HL-60 (cell line): Measurements from ENCODE around the gene EBF4.

Experiments
- DNase-seq, 2 experiments: peaks; one replicate each; pipeline ENCODE4 v3.0.0-alpha.2; 2010 to 2020; ENCODE audit warnings: low read depth in 1 of 2, low spot score in 1 of 2
- H3K27ac ChIP-seq: fragments of 250-450 bp; sonication (Bioruptor Pico); replicated peaks from 2 replicates; pipeline ENCODE4 v1.5.1; 2020; ENCODE audit warnings: mild to moderate bottlenecking, moderate library complexity
- H3K27me3 ChIP-seq: fragments of 250-450 bp; sonication (Bioruptor Pico); 2 replicates; pipeline ENCODE4 v1.5.1; 2021; ENCODE audit warnings: mild to moderate bottlenecking, moderate library complexity; ENCODE audit not compliant: insufficient read depth, poor library complexity, severe bottlenecking
- H3K4me3 ChIP-seq: replicated peaks from 2 replicates; pipeline ENCODE4 v1.5.1; 2011; ENCODE audit warnings: mild to moderate bottlenecking, control low read depth, low read length; ENCODE audit not compliant: insufficient read depth
- GABPA ChIP-seq: IDR thresholded peaks from 2 replicates; pipeline ENCODE4 v1.6.1; 2012; ENCODE audit warnings: low read depth
- POLR2AphosphoS5 ChIP-seq: IDR thresholded peaks from 2 replicates; pipeline ENCODE4 v1.6.1; 2012; ENCODE audit warnings: low read depth
- SPI1 ChIP-seq: IDR thresholded peaks from 2 replicates; pipeline ENCODE4 v1.6.1; 2012; ENCODE audit warnings: low read depth, mild to moderate bottlenecking, borderline replicate concordance
- TF ChIP-seq, protein P1 (sequence below): IDR thresholded peaks from 2 replicates; pipeline ENCODE4 v1.6.1; 2012; ENCODE audit warnings: low read depth; ENCODE audit not compliant: insufficient replicate concordance
- TF ChIP-seq, protein P2 (sequence below): IDR thresholded peaks from one replicate; pipeline ENCODE4 v1.5.1; 2011; ENCODE audit warnings: low read length, control low read depth, inconsistent platforms; ENCODE audit not compliant: insufficient read depth

The EBF4 gene

DNA sequence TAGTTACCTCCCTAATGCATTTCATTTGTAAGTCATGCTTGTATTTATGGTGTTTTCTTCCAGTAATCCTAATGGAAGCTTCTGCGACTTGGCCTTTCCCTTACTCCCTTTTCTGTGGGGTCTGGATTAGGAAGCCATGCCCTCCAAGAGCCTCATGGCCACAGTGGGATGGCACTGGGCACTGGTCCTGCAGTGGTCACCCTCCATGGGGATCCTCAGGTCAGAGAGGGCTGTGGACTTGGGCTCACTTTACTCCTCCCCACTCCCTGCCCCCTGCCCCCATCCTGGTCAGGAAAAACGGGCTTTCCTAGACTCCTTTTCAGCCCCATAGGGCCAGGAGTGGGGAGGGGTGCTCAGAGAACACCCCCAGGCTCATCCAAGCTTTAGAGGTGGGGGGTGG lies 49.9 kb downstream of the EBF4 start:
- no peak overlapping the region for H3K4me3 ChIP-seq
- TF ChIP-seq SPI1, result no peak
- TF ChIP-seq GABPA, result no peak
- TF ChIP-seq, protein P1, sequence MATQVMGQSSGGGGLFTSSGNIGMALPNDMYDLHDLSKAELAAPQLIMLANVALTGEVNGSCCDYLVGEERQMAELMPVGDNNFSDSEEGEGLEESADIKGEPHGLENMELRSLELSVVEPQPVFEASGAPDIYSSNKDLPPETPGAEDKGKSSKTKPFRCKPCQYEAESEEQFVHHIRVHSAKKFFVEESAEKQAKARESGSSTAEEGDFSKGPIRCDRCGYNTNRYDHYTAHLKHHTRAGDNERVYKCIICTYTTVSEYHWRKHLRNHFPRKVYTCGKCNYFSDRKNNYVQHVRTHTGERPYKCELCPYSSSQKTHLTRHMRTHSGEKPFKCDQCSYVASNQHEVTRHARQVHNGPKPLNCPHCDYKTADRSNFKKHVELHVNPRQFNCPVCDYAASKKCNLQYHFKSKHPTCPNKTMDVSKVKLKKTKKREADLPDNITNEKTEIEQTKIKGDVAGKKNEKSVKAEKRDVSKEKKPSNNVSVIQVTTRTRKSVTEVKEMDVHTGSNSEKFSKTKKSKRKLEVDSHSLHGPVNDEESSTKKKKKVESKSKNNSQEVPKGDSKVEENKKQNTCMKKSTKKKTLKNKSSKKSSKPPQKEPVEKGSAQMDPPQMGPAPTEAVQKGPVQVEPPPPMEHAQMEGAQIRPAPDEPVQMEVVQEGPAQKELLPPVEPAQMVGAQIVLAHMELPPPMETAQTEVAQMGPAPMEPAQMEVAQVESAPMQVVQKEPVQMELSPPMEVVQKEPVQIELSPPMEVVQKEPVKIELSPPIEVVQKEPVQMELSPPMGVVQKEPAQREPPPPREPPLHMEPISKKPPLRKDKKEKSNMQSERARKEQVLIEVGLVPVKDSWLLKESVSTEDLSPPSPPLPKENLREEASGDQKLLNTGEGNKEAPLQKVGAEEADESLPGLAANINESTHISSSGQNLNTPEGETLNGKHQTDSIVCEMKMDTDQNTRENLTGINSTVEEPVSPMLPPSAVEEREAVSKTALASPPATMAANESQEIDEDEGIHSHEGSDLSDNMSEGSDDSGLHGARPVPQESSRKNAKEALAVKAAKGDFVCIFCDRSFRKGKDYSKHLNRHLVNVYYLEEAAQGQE, result no peak
- no peak overlapping the region for H3K27ac ChIP-seq
- H3K27me3 ChIP-seq, result peaks cover 11% of the 10 kb centered on the region
- no peak for DNase-seq

DNA sequence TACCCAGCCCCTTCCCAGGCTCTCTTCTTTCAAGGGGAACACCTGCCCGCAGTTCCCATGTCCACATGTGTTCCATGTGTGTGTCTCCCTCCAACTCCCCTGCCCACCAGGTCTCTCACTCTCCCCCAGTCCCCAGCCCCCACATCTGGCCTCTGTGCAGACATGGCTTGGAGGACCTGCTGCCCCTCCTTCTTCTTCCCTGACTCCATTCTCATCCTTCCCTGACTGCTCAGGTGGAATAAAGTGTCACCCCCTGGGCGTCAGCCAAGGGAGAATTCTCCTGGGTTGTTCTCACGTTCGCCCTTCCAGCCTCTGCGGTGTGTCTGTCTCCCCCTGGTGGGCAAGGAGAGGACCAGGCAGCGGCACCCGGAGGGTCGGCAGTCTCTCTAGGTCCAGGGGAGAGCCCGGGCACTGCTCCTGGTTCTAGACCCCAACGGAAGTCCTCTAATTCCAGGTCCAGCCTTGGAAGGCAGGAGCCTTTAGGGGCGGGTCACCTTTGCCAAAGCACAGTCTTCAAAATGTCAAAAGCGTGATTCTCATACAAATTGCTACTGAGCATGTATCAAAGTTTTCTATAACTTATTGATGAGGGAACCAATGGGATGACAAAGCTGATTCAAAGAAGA lies 50.5 kb downstream of the EBF4 start:
- H3K27ac ChIP-seq, result no peak overlapping the region
- TF ChIP-seq POLR2AphosphoS5, result no peak
- no peak for TF ChIP-seq SPI1
- TF ChIP-seq, protein P1, result no peak
- no peak for TF ChIP-seq GABPA
- TF ChIP-seq, protein P2, sequence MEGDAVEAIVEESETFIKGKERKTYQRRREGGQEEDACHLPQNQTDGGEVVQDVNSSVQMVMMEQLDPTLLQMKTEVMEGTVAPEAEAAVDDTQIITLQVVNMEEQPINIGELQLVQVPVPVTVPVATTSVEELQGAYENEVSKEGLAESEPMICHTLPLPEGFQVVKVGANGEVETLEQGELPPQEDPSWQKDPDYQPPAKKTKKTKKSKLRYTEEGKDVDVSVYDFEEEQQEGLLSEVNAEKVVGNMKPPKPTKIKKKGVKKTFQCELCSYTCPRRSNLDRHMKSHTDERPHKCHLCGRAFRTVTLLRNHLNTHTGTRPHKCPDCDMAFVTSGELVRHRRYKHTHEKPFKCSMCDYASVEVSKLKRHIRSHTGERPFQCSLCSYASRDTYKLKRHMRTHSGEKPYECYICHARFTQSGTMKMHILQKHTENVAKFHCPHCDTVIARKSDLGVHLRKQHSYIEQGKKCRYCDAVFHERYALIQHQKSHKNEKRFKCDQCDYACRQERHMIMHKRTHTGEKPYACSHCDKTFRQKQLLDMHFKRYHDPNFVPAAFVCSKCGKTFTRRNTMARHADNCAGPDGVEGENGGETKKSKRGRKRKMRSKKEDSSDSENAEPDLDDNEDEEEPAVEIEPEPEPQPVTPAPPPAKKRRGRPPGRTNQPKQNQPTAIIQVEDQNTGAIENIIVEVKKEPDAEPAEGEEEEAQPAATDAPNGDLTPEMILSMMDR, result peak; percentile 85
- peak; percentile 16 to 60 for DNase-seq
- H3K27me3 ChIP-seq, result peaks cover 11% of the 10 kb centered on the region
- no peak overlapping the region for H3K4me3 ChIP-seq

DNA sequence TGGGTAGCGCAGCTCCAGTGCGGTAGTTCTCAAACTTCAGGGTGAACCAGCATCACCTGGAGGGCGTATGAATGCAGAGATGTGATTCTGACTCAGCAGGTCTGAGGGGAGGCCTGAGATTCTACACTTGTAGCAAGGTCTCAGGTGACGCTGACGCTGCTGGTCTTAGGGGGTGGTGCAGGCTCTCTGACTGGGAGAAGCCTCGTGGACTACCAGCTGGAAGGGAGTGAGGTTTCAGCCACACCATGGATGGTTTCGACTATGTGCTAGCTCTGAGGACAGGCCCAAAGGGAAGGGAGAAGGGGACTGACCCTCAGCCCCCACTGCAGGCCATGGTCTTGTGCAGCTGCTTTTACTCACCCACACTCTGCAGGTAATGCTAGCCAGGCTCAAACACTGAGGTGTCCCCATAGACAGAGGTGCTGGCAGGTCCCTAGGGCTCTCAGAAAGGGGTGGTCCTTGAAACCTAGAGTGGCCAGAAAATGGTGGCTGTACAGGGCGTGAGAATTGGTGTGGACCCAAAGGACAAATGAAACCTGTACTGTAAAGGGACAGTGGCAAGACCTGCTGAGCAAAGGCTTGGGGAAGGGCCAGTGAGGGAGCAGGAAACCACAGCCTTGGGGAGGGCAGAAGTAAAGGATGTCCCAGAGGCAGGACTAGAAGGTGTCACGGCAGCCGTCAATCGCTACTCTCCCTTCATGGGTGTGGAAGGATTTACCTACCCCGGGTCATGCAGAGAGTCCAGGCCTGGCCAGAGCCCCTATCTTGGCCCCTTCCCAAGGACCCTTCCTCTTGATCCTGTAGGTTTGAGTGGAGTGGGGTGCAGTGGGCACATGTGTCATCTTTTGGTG lies 52.7 kb downstream of the EBF4 start:
- H3K4me3 ChIP-seq, result no peak overlapping the region
- no peak for TF ChIP-seq POLR2AphosphoS5
- TF ChIP-seq, protein P1, result no peak
- TF ChIP-seq, protein P2, result no peak
- TF ChIP-seq GABPA, result no peak
- TF ChIP-seq SPI1, result no peak
- DNase-seq, result no peak
- no peak overlapping the region for H3K27ac ChIP-seq
- H3K27me3 ChIP-seq, result peaks cover 18% of the 10 kb centered on the region
